Activated CD4-positive, alpha-beta T cell treated with anti-CD3 and anti-CD28 coated beads for 24 hours (primary cell): ENCODE data around the gene ATP2B1.

Experiments
- DNase-seq, 2 donors: peaks; one replicate each; pipeline ENCODE4 v3.0.0-alpha.2; 2020; ENCODE audit warnings: low read depth in 2 of 2

Gene ATP2B1

DNA sequence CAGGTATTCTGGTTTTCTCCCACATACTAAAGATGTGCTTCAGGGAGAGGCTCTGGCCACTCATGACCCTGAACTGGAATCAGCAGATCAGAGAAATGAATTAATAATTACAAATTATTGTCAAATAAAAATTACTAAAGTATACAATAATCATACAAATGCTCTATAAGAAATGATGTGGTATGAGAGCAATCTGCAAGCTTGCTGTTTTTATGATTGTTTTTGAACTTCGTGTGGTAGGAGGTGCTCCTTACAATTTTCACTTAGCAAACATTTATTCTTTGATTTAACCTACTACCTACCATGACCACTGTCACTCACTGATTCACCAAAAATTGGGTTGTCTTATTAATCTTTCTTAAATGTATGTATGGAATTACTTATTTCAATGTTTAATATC lies 16.2 kb downstream of the ATP2B1 start:
- no peak for DNase-seq

- DNase-seq, result no peak
These were observed 17.0 kb downstream of the ATP2B1 start for GRCh38 chr12:89691659-89692058.

DNA sequence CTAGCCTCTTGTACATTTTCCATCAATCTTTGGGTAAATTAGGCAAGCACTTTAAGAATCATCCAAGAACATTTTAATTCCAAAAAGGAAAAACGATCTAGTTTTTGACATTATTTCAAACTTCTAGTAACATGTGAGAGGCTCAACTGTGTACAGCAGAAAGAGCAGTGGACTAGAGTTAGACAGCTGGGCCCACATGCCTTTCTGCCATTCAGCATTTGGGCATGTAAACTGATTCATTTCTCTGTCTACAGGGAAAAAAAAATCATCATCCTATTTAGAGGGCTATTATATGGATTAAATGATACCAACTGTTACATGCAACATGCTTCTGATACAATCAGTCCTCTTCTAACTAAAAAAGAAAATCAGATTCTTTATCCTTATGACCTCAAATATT lies 17.7 kb downstream of the ATP2B1 start:
- DNase-seq, result no peak

DNA sequence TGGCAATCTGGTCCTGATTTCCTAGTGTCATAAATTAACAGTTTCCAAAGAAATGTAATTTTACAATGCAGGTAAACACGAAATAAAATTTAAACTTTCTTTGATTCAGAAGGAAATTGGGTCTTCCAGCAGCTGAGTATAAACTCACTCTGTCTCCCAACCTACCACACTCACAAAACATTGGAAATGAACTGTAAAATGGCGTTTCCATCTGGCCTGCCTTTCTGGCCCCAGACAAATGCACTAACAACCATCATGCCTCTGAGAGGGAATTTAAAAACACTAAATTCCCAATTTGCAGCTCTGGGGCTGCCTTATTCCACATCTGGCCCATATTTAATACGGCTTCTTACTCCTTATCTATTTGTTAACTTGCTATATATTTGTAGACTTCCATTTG lies 19.3 kb downstream of the ATP2B1 start:
- DNase-seq, result no peak

DNA sequence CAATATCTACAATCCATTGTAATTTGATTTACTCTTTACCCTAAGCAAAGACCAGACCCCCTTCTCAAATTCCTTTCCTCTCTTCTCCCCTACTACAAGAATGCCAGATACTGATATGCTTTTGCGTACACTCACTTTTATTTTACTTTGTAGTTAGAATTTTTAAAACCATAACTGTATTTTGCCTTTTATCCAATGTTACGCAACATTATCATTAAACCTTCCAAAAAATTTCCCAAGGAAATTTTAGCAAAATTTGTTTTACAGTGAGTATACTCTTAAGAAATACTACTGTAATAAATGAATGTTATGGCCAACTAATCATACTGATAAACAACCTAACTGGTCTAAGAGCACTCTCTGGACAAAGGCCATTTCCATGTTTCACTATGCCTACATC lies 22.3 kb downstream of the ATP2B1 start:
- no peak for DNase-seq

DNA sequence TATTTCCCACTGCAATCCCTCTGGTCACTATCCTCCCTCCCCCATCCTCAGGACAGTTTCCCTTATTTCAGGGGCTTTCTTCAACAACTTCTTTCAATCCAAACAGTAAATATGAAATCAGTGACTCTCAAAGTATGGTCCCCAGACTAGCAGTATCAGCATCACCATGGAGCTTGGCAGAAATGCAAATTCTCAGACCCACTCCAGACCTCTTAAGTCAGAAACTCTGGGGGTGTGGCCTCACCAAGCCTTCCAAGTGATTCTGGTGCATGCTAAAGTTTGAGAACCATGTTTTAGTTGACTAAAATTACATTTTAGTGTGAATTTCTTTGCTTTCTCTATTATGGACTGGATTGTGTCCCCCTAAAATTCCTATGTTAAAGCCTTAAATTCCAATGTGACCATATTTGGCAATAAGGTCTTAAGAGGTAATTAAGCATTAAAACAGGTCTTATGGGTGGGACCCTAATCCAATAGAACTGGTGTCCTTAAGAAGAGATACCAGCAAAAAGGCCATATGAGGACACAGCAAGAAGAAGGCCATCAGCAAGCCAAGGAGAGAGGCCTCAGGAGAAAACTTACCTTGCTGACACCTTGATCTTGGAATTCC lies 23.2 kb downstream of the ATP2B1 start:
- no peak for DNase-seq

GRCh38 chr12:89684136-89684535 lies 24.5 kb downstream of the ATP2B1 start:
- DNase-seq, result no peak

DNA sequence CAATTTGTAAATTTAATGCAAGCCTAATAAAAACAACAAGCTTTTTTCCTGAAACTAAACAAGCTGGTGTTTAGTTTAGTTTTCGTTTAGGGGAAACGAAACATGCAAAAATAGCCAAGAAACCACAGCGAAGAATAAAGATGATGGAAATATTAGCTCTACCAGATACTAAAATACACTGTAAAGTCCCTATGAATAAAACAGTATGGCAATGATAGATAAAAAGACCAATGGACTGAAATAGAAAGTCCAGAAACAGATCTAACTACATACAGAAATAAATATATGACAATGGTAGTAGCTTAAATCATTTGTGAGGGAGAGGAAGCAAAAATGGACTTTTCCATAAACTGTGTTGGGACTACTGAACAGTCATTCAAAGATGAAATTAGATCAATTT lies 26.4 kb downstream of the ATP2B1 start:
- no peak for DNase-seq

DNA sequence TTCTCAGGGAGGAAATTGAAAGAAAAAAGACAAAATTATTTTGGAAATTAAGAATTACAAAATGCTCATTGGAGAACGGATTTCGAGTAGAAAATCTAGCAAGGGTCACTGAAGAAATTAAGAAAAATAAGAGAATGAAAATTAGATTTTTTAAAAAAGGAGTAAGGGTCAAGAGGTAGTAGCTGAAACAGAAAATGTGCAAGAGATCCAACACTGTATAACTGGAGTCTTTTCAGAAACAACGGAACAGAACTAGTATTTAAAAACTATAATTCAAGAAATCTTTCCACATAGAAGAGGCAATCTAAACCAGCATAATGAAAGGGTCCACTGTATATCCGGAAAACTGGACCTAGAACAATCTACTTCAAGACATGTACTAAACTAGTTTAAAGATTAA lies 28.2 kb downstream of the ATP2B1 start:
- no peak for DNase-seq

DNA sequence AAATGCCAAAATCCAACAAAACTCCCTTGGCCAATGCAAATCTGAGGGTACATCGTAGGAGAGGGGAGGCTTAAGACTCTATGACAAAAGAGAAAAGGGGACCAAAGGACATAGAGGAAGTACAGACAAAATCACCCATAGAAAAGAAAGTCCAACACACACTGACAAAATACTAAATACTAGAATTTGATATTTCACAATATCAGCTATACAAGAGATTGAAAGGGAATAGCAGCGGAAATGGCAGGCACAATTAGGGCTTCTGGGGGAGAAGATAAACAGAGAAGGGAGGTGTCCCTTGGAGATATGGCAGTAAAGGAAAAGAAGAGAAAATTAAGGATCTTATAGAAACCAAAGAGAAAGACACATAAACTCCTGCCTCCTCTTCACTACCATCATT lies 29.0 kb downstream of the ATP2B1 start:
- no peak for DNase-seq

DNA sequence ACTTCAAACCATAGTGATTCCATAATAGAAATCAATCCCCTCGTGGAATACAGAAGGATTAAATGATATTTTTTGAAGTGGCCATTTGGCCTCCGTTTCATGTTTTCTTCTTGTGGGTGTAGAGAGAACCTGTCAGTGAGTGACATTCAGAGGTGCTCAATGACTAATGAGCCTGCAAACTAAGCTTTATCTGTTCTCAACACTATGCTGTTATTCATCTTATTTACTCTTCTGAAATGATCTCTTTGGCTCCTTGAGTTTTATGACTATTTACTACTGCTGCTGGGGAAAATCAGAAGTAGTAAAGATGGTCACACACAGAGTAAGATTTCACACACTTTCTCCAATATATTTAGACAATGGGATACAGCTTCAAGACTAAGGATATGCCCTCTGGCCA lies 30.4 kb downstream of the ATP2B1 start:
- no peak for DNase-seq

GRCh38 chr12:89676930-89677329 lies 31.7 kb downstream of the ATP2B1 start:
- no peak for DNase-seq

- no peak for DNase-seq
These were observed 34.2 kb downstream of the ATP2B1 start for GRCh38 chr12:89674326-89674942.

DNA sequence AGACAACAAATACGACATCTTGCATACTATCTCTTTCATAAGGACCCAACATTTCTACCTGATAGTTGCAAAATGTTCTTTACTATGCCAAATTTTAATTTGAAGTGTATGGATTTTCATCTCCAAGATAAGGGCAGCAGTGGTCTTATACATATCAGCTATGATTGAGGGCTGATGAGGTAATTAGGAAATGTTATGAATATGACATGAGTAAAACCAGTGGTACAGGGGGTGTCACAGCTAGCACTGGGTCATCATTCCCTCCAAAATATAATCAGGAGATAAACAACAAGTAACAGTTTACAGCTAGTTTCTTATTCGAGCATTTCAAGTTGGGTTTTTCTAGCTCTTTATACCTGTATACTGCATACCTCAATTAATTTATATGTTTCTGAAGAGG lies 35.0 kb downstream of the ATP2B1 start:
- no peak for DNase-seq

- DNase-seq, result no peak
These were observed 36.1 kb downstream of the ATP2B1 start for GRCh38 chr12:89672589-89672979.

DNA sequence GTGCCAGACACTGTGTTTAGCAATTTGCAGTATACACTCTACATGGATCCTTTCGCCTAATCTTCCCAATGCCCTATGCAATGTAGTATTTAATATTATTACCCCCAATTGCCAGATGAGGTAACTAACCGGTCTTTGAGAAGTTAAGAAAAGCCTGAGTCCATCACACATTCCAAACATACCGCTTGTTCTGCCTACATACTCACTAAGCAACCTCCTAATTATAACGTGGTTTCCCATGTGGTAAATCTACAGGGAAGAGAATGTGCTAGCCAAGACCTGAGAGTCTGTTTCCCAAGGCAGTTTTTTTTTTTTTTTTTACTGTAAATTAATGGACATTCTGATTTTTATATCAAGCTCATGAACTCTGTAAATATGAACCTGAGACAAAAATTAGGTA lies 37.2 kb downstream of the ATP2B1 start:
- DNase-seq, result no peak

DNA sequence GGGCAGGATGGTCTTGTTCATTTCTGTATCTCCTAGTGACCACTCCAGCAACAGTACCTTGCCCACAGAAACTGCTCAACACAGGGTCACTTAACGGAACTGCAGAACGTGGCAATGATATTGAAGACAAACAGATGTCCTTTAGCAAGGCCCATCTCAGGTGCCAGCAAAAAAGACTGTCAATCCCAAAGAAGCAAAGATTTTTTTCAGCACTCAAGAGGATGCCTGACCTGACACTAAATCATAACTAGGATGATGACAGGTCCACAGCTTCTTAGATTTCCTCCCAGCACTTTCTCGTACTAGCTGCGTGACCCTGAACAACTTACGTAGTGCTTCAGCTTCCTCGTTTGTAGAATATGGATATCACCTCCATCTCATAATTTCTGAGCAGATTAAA lies 39.4 kb downstream of the ATP2B1 start:
- DNase-seq, result no peak

GRCh38 chr12:89665556-89665955 lies 43.1 kb downstream of the ATP2B1 start:
- DNase-seq, result no peak

GRCh38 chr12:89664441-89664840 lies 44.2 kb downstream of the ATP2B1 start:
- DNase-seq, result no peak

DNA sequence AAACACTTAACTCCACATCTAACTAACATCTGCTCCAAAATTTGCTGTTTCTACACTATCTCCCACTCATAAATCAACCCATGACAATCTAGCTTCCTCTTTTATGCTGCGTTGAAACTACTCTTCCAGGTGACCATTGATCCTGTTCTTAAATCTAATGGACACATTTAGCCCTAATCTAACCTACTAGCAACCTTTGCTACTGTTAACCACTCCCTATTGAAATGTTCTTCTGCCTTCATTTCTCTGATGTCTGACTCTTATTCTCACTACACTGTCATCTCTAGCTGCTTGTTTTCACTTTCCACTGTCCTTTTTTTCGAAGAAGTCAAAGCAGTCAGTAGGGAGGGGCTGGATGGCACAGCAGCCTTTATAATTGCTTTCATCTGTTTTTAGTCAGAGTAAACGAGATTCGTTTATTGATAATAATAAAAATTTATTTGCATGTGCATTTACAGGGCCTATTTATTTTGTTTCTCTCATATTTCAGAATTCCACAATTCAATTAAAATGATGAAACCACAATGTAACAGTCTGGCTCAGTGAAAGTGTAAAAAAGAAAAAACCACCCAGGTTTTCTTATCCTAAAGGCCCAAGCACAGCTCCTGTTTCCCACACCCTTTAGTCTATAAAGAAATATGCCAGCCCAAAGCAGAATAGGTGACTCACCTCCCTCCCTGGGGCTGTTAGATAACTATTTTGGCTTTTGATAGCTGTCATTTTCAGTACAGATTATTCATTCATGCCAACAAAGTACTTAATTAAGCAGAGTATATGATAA lies 44.9 kb downstream of the ATP2B1 start:
- DNase-seq, result peak in 1 of 2 donors; percentile 13

DNA sequence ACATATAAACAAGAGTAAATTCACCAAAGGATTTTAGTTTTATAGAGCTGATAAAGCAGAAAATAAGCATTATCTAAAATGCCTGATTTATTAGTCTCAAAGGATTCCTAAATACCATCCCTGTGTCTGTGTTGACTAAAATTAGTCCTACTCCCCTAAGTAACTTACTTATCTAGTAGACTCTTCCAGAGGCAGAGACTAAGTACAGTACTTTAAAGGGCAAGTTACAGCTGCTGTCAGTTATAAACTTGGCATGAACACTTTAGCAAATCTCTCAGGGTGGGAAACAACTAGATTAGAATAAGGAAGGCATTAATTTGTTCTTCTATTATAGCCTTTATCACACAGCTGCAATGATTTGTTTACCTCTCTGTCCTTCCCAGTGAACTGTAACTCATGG lies 46.0 kb downstream of the ATP2B1 start:
- no peak for DNase-seq

DNA sequence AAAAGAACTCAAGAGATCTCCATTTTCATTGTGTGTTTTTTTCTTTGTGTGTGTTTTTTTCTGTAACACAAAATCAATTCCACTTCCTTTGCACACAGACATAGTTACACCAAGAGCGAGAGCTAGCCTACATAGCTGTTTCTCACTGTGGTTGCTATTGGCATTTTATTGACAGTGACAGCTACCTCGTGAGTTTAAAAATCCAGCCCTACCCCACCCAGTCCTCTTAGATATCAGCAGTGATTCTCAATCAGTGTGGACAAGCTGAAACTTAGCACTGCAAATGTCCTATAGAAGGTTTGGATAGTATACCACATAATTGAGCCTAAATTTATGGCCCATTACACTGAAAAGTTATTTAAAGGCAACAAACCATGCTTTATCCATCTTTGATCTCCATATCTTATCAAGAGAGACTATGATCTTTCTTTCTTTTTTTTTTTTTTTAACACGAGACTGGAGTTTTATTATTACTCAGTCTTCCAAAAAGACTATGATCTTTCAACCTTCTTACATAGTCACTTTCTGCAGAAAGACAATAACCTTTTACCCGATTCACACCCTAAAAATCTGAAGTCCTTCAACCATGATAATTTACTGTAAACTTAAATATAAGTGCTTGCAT lies 46.8 kb downstream of the ATP2B1 start:
- no peak for DNase-seq

GRCh38 chr12:89657739-89658138 lies 50.9 kb downstream of the ATP2B1 start:
- no peak for DNase-seq
